ENCODE data around the gene CHPF. TPM values are rescaled to one million over a fixed set of nuclear protein-coding genes. Genes with fewer than 3 reads are reported as not detected.

The CHPF gene
- total RNA-seq, 1 donor from 2014 or later = 24.1 TPM

GRCh38 chr2:219514836-219515235 lies 28.8 kb downstream of the CHPF start:
- DNase-seq (ENCODE audit: low spot score) = no peak

GRCh38 chr2:219514196-219514761 lies 29.3 kb downstream of the CHPF start, which contains the start of gene ASIC4:
Gene ASIC4, plus strand, starts transcription at chr2:219514482. Its CDS starts 243 bp downstream, at chr2:219514725.
- no peak for DNase-seq (ENCODE audit: low spot score)

- DNase-seq (ENCODE audit: low spot score) = no peak
These were observed 29.8 kb downstream of the CHPF start for GRCh38 chr2:219513787-219514186.

GRCh38 chr2:219512524-219513216 lies 30.9 kb downstream of the CHPF start:
- DNase-seq (ENCODE audit: low spot score) = no peak

- no peak for DNase-seq (ENCODE audit: low spot score)
These were observed 31.9 kb downstream of the CHPF start for GRCh38 chr2:219511547-219512325.

GRCh38 chr2:219510512-219511135 lies 33.0 kb downstream of the CHPF start:
- no peak for DNase-seq (ENCODE audit: low spot score)

- no peak for DNase-seq (ENCODE audit: low spot score)
These were observed 33.7 kb downstream of the CHPF start for GRCh38 chr2:219509780-219510511.

GRCh38 chr2:219508971-219509779 lies 34.4 kb downstream of the CHPF start:
- DNase-seq (ENCODE audit: low spot score) = no peak

- DNase-seq (ENCODE audit: low spot score) = no peak
These were observed 35.2 kb downstream of the CHPF start for GRCh38 chr2:219508444-219508734.

- DNase-seq (ENCODE audit: low spot score) = no peak
These were observed 35.8 kb downstream of the CHPF start for GRCh38 chr2:219507581-219508443.

GRCh38 chr2:219506802-219507526 lies 36.6 kb downstream of the CHPF start:
- no peak for DNase-seq (ENCODE audit: low spot score)

- no peak for DNase-seq (ENCODE audit: low spot score)
These were observed 37.3 kb downstream of the CHPF start for GRCh38 chr2:219506153-219506801.

GRCh38 chr2:219505585-219505984 lies 38.0 kb downstream of the CHPF start:
- DNase-seq (ENCODE audit: low spot score) = no peak

GRCh38 chr2:219502618-219503017 lies 41.0 kb downstream of the CHPF start:
- no peak for DNase-seq (ENCODE audit: low spot score)

- DNase-seq (ENCODE audit: low spot score) = no peak
These were observed 41.8 kb downstream of the CHPF start for GRCh38 chr2:219501849-219502248.

GRCh38 chr2:219500135-219500534 lies 43.5 kb downstream of the CHPF start:
- no peak for DNase-seq (ENCODE audit: low spot score)

- no peak for DNase-seq (ENCODE audit: low spot score)
These were observed 44.1 kb downstream of the CHPF start for GRCh38 chr2:219499555-219499954.

- no peak for DNase-seq (ENCODE audit: low spot score)
These were observed 44.6 kb downstream of the CHPF start for GRCh38 chr2:219499058-219499307.

All from mesenteric fat pad (tissue), 1 donor.